Measurements from ENCODE around the gene NTM.
A peak's percentile ranks its signal among the peaks of the same experiment; 100 is the strongest.

NTM gene

DNA sequence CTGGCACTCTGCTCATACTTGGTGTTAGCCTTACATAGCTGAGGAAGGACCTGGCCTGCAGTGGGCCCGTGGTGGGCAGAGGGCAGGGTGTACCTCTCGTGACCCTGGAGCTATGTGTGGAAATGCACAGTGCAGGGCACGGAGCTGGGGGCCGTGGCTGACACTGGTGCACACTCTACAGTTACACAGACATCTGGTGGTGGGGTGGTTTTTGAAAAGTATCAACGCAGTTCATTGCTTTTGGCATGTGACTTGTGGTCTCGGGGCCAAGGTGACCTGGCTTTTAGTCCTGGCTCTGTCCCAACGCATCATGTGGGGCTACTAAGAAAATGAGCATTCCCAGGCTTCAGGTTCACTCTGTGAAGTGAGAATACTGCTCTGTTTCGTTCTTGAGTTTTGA, 553.6 kb downstream of the NTM start:
- H3K36me3 Mint-ChIP-seq, result no peaks in the 10 kb centered on the region
- no peaks in the 10 kb centered on the region for H3K4me1 Mint-ChIP-seq
- no peaks in the 10 kb centered on the region for H3K27me3 Mint-ChIP-seq
- no peak overlapping the region for H3K4me3 Mint-ChIP-seq
- peaks cover 5% of the 10 kb centered on the region for H3K9me3 Mint-ChIP-seq
- H3K27ac Mint-ChIP-seq, result no peak overlapping the region

DNA sequence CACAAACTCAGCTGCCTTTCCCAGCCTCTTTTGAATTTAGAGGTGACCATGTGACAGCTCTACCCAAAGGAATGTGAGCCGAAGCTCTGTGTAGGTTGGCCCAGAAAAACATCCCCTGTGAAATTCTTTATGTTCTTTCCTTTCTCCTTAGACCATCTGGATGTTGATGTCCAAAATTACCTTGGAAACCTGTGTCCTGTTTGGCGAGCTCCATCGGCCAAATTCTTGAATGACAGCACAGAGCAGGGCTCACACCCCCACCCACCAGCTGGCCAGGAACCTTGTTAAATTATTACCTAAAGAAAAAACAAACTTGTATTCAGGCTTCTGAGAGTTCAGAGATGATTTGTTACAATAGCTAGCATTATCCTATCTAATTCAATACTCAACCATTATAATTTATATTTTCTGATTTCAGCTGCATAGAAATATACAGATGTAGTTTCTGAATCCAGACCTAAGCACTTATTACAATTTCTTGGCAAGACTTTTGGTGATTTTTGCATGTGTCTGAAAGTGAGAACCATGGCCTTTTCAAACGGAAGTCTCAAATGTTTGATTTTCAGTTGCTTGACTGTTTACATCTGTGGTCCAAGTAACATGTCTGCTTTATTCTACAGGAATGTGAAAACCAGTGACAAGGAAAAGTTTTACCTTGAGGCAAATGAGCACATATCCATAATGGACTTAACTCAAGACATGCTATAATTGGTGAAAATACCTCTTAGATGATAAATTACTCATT, 554.2 kb downstream of the NTM start:
- no peak overlapping the region for H3K27ac Mint-ChIP-seq
- H3K27me3 Mint-ChIP-seq, result no peaks in the 10 kb centered on the region
- H3K4me3 Mint-ChIP-seq, result no peak overlapping the region
- H3K4me1 Mint-ChIP-seq, result no peaks in the 10 kb centered on the region
- H3K9me3 Mint-ChIP-seq, result peaks cover 5% of the 10 kb centered on the region
- H3K36me3 Mint-ChIP-seq, result no peaks in the 10 kb centered on the region

DNA sequence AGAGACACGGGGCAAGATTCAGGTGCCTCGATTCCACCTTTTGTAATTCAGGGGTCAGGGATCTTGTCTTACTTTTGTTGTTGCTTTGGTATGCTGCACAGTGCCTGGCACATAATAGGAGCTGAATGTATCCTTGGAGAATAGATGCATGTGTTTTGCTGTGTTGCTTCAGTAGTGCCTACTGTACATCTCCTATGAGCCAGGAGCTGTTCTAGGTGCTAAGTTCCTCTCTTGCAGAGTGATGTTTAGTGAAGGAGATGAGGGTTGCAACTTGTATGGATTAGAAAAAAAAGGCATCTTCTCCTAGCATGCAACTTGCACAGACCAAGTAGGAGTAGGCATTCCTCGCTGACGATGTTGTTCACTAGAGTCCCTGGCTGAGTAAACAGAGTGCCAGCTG, 555.4 kb downstream of the NTM start:
- H3K4me3 Mint-ChIP-seq, result no peak overlapping the region
- no peaks in the 10 kb centered on the region for H3K36me3 Mint-ChIP-seq
- no peaks in the 10 kb centered on the region for H3K27me3 Mint-ChIP-seq
- H3K27ac Mint-ChIP-seq, result no peak overlapping the region
- H3K9me3 Mint-ChIP-seq, result peaks cover 5% of the 10 kb centered on the region
- H3K4me1 Mint-ChIP-seq, result no peaks in the 10 kb centered on the region

DNA sequence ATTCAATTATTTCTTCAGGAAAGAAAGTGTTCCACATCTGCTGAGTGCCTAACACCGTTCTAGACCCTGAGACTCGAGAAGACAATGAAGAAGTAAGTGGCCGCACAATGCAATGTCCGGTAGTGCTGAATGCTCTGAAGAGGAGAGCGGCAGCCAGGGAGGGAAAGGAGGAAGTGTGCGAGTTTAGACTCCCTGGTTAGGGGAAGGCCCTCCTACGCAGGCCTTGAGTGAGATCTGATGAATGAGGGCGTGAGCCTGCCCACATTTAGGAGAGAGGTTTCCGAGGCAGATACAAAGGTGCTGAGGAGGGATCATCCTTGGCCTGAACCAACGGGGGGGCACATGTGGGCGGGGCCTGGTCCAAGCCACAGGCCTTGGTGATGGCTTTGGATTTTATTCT, 558.6 kb downstream of the NTM start:
- Mint-ChIP-seq H3K4me1 (no peaks in the 10 kb centered on the region), H3K27me3 (no peaks in the 10 kb centered on the region)

DNA sequence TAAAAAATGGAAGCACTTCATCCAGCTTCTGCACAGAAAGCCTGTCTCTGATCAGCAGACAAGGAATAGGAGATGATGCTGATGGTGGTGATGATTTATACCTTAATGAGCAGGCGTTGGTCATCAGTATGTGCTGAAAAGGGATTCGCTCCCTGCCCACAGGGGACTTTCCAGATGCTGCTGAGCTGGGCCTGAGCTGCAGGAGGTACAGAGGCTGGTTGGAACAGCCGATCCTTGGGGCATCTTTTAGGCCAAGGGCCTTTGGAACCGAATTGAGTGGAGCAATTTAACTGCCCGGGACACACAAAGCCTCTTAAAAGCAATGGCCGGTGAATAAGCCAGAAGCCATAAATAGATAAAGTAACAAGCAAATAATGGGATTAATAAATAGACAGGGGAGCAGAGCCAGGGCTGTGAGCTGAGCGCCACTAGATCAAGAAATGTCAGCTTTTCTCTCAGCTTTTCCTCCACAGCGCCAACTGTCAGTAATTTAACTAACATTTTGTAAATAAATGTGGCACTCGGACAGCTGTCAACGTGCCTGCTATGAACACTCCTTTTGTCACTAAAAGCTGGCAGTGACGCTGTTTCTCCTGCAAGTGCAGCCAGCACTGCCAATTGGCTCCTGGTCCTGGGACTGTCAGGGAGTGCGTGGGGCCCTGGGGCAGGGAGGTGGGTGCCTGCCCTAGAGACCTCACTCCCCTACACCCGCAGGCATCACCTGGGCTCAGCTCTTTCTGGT, 562.3 kb downstream of the NTM start:
- no peaks in the 10 kb centered on the region for H3K4me1 Mint-ChIP-seq
- no peaks in the 10 kb centered on the region for H3K27me3 Mint-ChIP-seq
- H3K4me3 Mint-ChIP-seq, result no peak overlapping the region
- no peak overlapping the region for H3K27ac Mint-ChIP-seq
- H3K9me3 Mint-ChIP-seq, result no peaks in the 10 kb centered on the region
- H3K36me3 Mint-ChIP-seq, result no peaks in the 10 kb centered on the region

More for the DNA sequence above, 558.6 kb downstream of the NTM start:
- Mint-ChIP-seq H3K36me3 (no peaks in the 10 kb centered on the region), H3K4me3 (no peak overlapping the region), H3K9me3 (no peaks in the 10 kb centered on the region), H3K27ac (no peak overlapping the region)

DNA sequence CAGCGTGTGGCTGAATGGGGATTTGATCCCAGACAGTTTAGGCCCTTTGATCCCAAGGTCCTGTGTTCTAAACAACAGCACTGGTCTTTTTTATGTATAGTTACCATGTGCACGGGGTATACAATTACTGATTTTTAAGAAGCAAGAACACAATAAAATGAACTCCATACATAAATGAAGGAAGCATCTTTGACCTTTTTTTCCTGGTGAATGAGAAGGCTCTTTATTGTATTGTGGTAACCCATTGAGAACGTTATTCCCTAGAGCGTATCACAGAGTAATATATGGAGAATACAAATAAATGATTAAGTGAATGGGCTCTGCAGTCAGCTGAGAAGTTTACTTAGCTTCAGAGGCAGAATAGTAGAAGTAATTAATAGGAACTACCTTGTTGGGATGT, 563.6 kb downstream of the NTM start:
- peaks cover 1% of the 10 kb centered on the region for H3K9me3 Mint-ChIP-seq
- H3K4me3 Mint-ChIP-seq, result no peak overlapping the region
- no peaks in the 10 kb centered on the region for H3K27me3 Mint-ChIP-seq
- H3K27ac Mint-ChIP-seq, result no peak overlapping the region
- H3K4me1 Mint-ChIP-seq, result no peaks in the 10 kb centered on the region
- H3K36me3 Mint-ChIP-seq, result no peaks in the 10 kb centered on the region

DNA sequence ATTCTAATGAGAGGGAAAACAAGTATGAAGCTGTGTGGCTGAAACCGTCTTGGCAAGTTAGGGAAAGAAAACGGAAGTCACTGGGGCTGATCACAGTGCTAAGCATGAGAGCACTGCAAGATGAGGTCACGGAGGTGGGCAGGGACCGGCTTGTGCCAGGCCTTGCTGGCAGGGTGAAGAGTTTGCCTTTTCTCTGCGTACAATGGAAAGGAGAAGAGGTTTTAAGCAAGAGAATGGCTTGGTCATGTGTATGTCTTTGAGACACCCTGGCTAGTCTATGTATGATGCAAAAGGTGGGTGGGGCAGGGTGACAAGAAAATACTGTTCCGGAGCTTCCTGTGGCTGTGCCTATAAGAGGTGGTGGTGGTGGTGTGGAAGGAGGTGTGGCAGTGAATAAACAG, 567.9 kb downstream of the NTM start:
- H3K4me1 Mint-ChIP-seq, result no peaks in the 10 kb centered on the region
- no peak overlapping the region for H3K4me3 Mint-ChIP-seq
- no peak overlapping the region for H3K27ac Mint-ChIP-seq
- no peaks in the 10 kb centered on the region for H3K27me3 Mint-ChIP-seq
- H3K9me3 Mint-ChIP-seq, result peaks cover 6% of the 10 kb centered on the region
- H3K36me3 Mint-ChIP-seq, result no peaks in the 10 kb centered on the region

DNA sequence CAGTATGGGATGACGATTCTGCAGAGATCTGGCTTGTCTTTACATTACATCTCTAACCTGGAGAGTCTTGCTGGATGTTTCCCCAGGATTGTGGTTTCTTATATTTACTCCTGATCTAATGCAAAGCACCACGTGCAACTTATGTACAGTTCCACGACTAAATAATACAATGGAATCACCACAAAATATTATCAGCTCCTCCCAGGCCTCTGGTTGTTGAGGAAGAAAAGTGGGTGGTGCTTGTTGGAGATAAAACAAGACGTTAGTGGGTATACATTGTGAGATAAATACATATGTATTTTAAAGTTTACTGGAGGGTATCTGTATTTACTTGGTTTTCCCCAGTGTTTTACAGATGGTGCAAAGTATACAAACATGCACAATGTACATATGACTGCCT, 569.7 kb downstream of the NTM start:
- H3K27me3 Mint-ChIP-seq, result no peaks in the 10 kb centered on the region
- H3K9me3 Mint-ChIP-seq, result peaks cover 6% of the 10 kb centered on the region
- no peak overlapping the region for H3K27ac Mint-ChIP-seq
- H3K4me1 Mint-ChIP-seq, result no peaks in the 10 kb centered on the region
- H3K36me3 Mint-ChIP-seq, result no peaks in the 10 kb centered on the region
- no peak overlapping the region for H3K4me3 Mint-ChIP-seq

DNA sequence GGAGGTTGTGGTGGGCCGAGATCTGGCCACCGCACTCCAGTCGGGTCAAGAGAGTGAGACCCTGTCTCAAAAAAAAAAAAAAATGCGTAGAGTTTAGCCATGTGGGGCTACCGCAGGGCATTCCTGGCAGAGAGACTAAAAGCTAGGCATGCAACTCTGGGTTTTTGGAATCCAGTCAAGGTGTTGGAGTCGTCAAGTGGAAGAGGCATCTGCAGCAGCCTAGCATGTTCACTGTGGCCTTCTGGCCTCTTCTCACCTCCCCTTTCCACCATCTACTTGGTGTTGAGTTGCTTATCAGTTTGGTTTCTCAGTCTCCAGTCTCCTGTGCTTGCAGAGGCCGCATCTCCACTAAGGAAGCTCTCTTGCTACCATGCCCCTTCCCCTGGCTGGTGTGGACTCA, 572.5 kb downstream of the NTM start:
- no peaks in the 10 kb centered on the region for H3K27me3 Mint-ChIP-seq
- no peaks in the 10 kb centered on the region for H3K4me1 Mint-ChIP-seq
- H3K4me3 Mint-ChIP-seq, result no peak overlapping the region
- no peak overlapping the region for H3K27ac Mint-ChIP-seq
- H3K36me3 Mint-ChIP-seq, result no peaks in the 10 kb centered on the region
- H3K9me3 Mint-ChIP-seq, result peaks cover 6% of the 10 kb centered on the region

DNA sequence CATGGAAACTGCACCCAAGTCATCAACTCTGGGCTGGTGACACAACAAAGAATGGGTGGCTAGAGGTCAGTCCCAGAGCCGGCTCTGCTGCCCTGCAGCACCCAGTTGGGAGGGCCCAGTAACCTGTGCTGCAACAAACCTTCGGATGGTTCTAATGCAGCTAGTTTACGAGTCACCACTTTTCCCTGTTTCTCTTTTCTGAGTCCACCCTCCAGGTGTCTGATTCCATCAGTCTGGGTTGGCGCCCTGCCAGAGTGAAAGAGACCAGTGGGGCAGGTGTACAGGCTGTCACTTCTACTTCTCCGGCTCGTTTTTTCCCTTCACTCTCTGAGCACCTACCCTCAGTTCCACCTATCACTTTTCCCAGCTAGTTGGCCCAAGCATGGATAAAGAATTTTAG, 572.9 kb downstream of the NTM start:
- H3K4me3 Mint-ChIP-seq, result no peak overlapping the region
- peaks cover 6% of the 10 kb centered on the region for H3K9me3 Mint-ChIP-seq
- H3K4me1 Mint-ChIP-seq, result no peaks in the 10 kb centered on the region
- no peaks in the 10 kb centered on the region for H3K27me3 Mint-ChIP-seq
- H3K36me3 Mint-ChIP-seq, result no peaks in the 10 kb centered on the region
- H3K27ac Mint-ChIP-seq, result no peak overlapping the region

DNA sequence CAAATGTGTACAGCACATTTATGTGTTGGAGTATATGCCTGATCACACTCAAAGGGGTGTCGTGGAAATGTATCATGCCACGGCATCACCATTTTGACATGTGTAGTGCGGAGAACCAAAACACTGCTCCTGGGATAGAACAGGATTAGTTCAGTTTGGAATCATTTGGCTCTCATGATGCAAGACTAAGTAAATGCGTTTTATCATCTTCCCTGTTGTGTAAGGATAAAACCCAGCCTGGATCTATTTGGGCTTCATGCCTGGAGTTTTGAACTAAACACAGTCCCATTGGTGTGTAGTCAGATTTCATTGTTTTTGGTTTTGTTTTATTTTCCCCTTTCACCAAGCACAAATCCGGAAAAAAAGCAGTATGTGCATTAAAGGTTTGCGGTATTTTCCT, 574.3 kb downstream of the NTM start:
- no peaks in the 10 kb centered on the region for H3K4me1 Mint-ChIP-seq
- H3K27me3 Mint-ChIP-seq, result no peaks in the 10 kb centered on the region
- no peak overlapping the region for H3K27ac Mint-ChIP-seq
- H3K4me3 Mint-ChIP-seq, result no peak overlapping the region
- no peaks in the 10 kb centered on the region for H3K36me3 Mint-ChIP-seq
- H3K9me3 Mint-ChIP-seq, result peaks cover 1% of the 10 kb centered on the region

DNA sequence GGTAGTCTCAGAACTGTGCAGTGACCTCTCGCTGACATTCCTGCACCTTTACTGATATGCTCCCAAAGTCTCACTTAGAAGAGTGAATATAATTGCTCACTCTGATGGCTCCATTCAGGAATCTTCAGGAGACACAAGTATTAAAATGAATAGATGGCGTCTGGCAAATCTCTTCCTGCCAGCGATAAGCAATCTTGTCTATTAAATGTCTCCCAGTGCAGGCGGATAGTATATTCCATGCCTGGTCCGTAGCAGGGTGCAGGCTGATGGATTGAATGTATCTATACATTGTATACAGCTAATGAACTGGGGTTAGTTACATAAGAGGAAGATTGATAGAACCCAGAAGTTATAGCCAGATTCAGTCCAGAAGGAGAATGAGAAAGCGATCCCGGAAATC, 575.3 kb downstream of the NTM start:
- Mint-ChIP-seq H3K4me1 (no peaks in the 10 kb centered on the region), H3K36me3 (no peaks in the 10 kb centered on the region), H3K27me3 (no peaks in the 10 kb centered on the region), H3K9me3 (peaks cover 5% of the 10 kb centered on the region), H3K27ac (peak overlapping the region; percentile 37), H3K4me3 (no peak overlapping the region)

DNA sequence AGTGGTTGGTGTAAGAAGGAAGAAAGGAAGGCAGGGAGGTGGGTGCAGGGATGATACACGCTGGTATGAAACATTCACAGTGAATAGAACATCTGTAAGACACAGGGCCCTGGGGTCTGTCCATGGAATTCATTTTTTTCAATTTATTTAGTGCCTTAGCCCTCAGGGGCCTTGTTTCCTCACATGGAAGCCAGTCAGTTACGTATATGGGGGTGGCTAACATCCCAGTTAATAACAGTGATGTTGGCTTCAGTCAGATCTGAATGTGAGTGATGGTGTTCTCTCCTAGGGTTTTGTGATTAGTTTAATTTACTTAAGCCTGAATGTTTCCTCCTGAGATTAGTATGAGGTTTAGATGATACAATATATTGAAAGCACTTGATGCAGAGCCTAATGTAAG, 577.1 kb downstream of the NTM start:
- Mint-ChIP-seq H3K36me3 (no peaks in the 10 kb centered on the region), H3K9me3 (peaks cover 5% of the 10 kb centered on the region)

DNA sequence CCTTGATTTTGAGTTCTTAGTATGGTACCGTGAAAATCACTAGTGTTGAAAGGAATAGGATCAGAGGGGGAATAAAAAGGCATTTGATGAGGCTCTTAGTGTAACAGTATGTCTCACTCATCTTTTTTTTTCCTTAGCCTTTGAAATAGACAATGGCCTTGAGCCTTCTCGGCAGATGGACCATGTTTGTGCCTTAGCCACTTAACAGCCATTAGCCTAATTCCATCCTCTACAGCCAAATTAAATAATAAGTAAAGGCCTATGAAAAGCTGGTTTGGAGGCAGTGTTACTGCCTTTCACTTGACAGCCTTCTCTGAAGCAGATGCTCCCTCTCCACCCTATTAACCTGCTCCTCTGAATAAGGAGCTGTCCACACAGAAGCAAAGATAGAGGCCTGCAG, 580.7 kb downstream of the NTM start:
- Mint-ChIP-seq H3K27me3 (no peaks in the 10 kb centered on the region), H3K27ac (no peak overlapping the region), H3K4me3 (no peak overlapping the region), H3K36me3 (no peaks in the 10 kb centered on the region), H3K9me3 (peaks cover 5% of the 10 kb centered on the region), H3K4me1 (no peaks in the 10 kb centered on the region)

More for the DNA sequence above, 577.1 kb downstream of the NTM start:
- H3K27me3 Mint-ChIP-seq, result no peaks in the 10 kb centered on the region
- no peak overlapping the region for H3K4me3 Mint-ChIP-seq
- H3K27ac Mint-ChIP-seq, result no peak overlapping the region
- H3K4me1 Mint-ChIP-seq, result no peaks in the 10 kb centered on the region

DNA sequence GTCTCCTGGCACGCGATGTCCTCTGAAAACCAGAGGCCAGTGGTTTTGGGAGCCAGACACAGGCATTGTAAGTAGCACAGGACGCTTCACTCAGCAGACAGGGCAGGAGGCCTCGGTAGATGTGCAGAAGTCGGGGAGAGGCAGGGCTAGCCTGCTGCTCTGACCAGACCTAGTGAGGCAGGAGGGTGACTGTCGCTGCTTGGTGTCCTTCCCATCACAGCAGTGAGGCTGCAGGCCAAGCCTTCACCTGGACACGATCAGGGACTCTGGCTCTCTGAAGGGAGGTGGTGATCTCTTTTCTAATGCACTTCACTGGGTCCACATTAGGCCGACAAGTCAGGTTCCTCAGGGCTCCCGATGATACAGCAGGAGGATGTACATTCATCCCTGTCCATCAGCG, 583.7 kb downstream of the NTM start:
- Mint-ChIP-seq H3K36me3 (no peaks in the 10 kb centered on the region), H3K27me3 (no peaks in the 10 kb centered on the region), H3K9me3 (peaks cover 10% of the 10 kb centered on the region), H3K27ac (no peak overlapping the region), H3K4me1 (no peaks in the 10 kb centered on the region), H3K4me3 (no peak overlapping the region)

DNA sequence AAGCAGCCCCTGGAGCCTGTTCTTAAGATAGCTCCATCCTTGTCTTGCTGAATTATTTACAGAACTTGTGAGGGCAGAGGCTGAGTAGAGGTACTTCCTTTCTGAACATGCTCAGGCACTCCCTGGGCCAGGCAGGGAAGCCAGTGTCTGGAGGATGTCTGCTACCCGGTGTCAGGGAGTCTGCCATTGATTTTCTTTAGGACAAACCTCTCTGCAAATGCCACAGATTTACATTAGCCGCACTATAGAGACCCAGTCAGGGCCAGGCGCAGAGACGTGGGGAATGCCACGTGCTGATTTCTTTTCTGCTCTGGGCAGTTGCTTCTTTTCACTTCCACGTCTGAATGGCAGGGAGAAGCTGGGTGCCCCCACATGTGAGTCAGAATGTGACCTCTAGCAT, 585.5 kb downstream of the NTM start:
- no peak overlapping the region for H3K4me3 Mint-ChIP-seq
- H3K36me3 Mint-ChIP-seq, result no peaks in the 10 kb centered on the region
- no peaks in the 10 kb centered on the region for H3K27me3 Mint-ChIP-seq
- H3K4me1 Mint-ChIP-seq, result no peaks in the 10 kb centered on the region
- H3K27ac Mint-ChIP-seq, result no peak overlapping the region
- peaks cover 5% of the 10 kb centered on the region for H3K9me3 Mint-ChIP-seq
